Non-pigmented ciliary epithelial cell (primary cell): ENCODE results near the gene CHRNB1.
"Not testable (repeated sequence)": the region's sequence is repeated elsewhere in the genome, so short reads cannot be mapped to it uniquely, and the experiment has no call there.

Experiments
- DNase-seq: peaks from one replicate; pipeline ENCODE4 v3.0.0-alpha.2; 2010; ENCODE audit warnings: low read depth

CHRNB1 gene

GRCh38 chr17:7468804-7469389 lies 24.0 kb downstream of the CHRNB1 start:
- no peak for DNase-seq

GRCh38 chr17:7469843-7470242 lies 25.0 kb downstream of the CHRNB1 start:
- not testable (repeated sequence) for DNase-seq

GRCh38 chr17:7470457-7470973 lies 25.7 kb downstream of the CHRNB1 start:
- DNase-seq, result not testable (repeated sequence)

GRCh38 chr17:7471729-7472128 lies 26.9 kb downstream of the CHRNB1 start:
- no peak for DNase-seq

- not testable (repeated sequence) for DNase-seq
Observed at GRCh38 chr17:7474767-7475166, 29.9 kb downstream of the CHRNB1 start.

GRCh38 chr17:7475764-7476422 lies 31.0 kb downstream of the CHRNB1 start:
- DNase-seq, result no peak

- DNase-seq, result no peak
Observed at GRCh38 chr17:7476494-7476893, 31.6 kb downstream of the CHRNB1 start.

GRCh38 chr17:7476951-7477350 lies 32.1 kb downstream of the CHRNB1 start:
- DNase-seq, result no peak

GRCh38 chr17:7477392-7478275 lies 32.8 kb downstream of the CHRNB1 start:
- no peak for DNase-seq

GRCh38 chr17:7478276-7479212 lies 33.7 kb downstream of the CHRNB1 start:
- no peak for DNase-seq

- DNase-seq, result no peak
Observed at GRCh38 chr17:7479213-7480088, 34.6 kb downstream of the CHRNB1 start, which contains the start of gene ZBTB4. Gene ZBTB4 (minus strand): TSS chr17:7479631. CDS start chr17:7466801, 12,830 bp downstream.

GRCh38 chr17:7480089-7480384 lies 35.2 kb downstream of the CHRNB1 start:
- no peak for DNase-seq

- DNase-seq, result not testable (repeated sequence)
Observed at GRCh38 chr17:7481275-7481674, 36.4 kb downstream of the CHRNB1 start, which contains the start of gene SLC35G6. Gene SLC35G6 (plus strand): TSS chr17:7481446. CDS start chr17:7481517, 71 bp downstream.

GRCh38 chr17:7481842-7482741 lies 37.2 kb downstream of the CHRNB1 start:
- DNase-seq, result not testable (repeated sequence)

GRCh38 chr17:7482742-7483088 lies 37.9 kb downstream of the CHRNB1 start:
- DNase-seq, result not testable (repeated sequence)

GRCh38 chr17:7483255-7484066 lies 38.6 kb downstream of the CHRNB1 start:
- DNase-seq, result peak; percentile 82

GRCh38 chr17:7484067-7484918 lies 39.4 kb downstream of the CHRNB1 start, which contains the start of gene POLR2A:
Gene POLR2A (plus strand): TSS chr17:7484366.
- peak; percentile 87 for DNase-seq
